NCI-H446 (cell line): ENCODE data around the gene MSL3B.

ENCODE experiments used
- DNase-seq, 2 experiments: peaks; one replicate each; lab custom pipeline; 2025; lab: John Stamatoyannopoulos, UW

The MSL3B gene

GRCh38 chr2:233817361-233817911 lies 50.8 kb downstream of the MSL3B start:
- DNase-seq, result no peak

- DNase-seq, result no peak
Measured at GRCh38 chr2:233816771-233817170, 51.4 kb downstream of the MSL3B start.

- DNase-seq, result no peak
Measured at GRCh38 chr2:233816334-233816733, 51.9 kb downstream of the MSL3B start.

GRCh38 chr2:233815861-233816260 lies 52.3 kb downstream of the MSL3B start:
- no peak for DNase-seq
